SH-SY5Y (cell line): Measurements from ENCODE around the gene EIF1AD.

Experiments
- GATA2 ChIP-seq: IDR thresholded peaks from 2 replicates; pipeline ENCODE4 v1.6.1; 2011; ENCODE audit warnings: mild to moderate bottlenecking, low read depth, low read length
- GATA3 ChIP-seq: IDR thresholded peaks from 2 replicates; pipeline ENCODE4 v1.6.1; 2011; ENCODE audit warnings: low read depth, mild to moderate bottlenecking, low read length, moderate library complexity

GRCh38 chr11:65958774-65959420 is 43.1 kb downstream of the EIF1AD start:
- no peak for TF ChIP-seq GATA3
- TF ChIP-seq GATA2, result no peak
